HepG2 (cell line): ENCODE data around the gene PIGL. TPM values are rescaled to one million over a fixed set of nuclear protein-coding genes. Genes with fewer than 3 reads are reported as not detected.

ENCODE experiments used
- FOXK2 ChIP-seq: fragments of 450-650 bp; IDR thresholded peaks from 2 replicates; pipeline ENCODE4 v1.6.1; 2016
- HDAC1 ChIP-seq: sonication (generic); formaldehyde crosslinking; IDR thresholded peaks from 2 replicates; pipeline ENCODE4 v1.5.1; 2020; ENCODE audit warnings: mild to moderate bottlenecking, missing genetic modification reagents
- REPIN1 ChIP-seq: sonication (generic); formaldehyde crosslinking; IDR thresholded peaks from 2 replicates; pipeline ENCODE4 v1.8.0; 2022; ENCODE audit warnings: missing genetic modification reagents, low read depth, mild to moderate bottlenecking, borderline replicate concordance
- SKI ChIP-seq: fragments of 450-650 bp; IDR thresholded peaks from one replicate; pipeline ENCODE4 v1.6.1; 2018; ENCODE audit warnings: mild to moderate bottlenecking; ENCODE audit not compliant: partially characterized antibody
- ZNF407 ChIP-seq: sonication (generic); formaldehyde crosslinking; IDR thresholded peaks from one replicate; pipeline ENCODE4 v1.5.1; 2020; ENCODE audit warnings: mild to moderate bottlenecking, missing genetic modification reagents; ENCODE audit errors: not compliant biosample characterization
- ZNF607 ChIP-seq: sonication (generic); formaldehyde crosslinking; IDR thresholded peaks from 2 replicates; pipeline ENCODE4 v1.5.1; 2020; ENCODE audit warnings: missing genetic modification reagents, mild to moderate bottlenecking, borderline replicate concordance
- polyA plus RNA-seq, 8 experiments: library from polyadenylated mRNA; depleted of rRNA in 3 of 8; stranded (reverse) in 7 of 8; unstranded in 1 of 8; fragments of >200 nt; fragmentation: Illumina TruSeq in 4 of 8; extraction: Trizol in 4 of 8; gene quantifications; 2 replicates each; pipeline versions ENCODE4 v1.2.1 to v1.2.3, GENCODE V29; 2011 to 2016; ENCODE audit warnings: low read depth in 4 of 8, missing spikeins in 1 of 8, mixed read lengths in 1 of 8; ENCODE audit not compliant: insufficient read depth in 1 of 8
- total RNA-seq, 5 experiments: library from RNA; depleted of rRNA; stranded (reverse); fragments of >200 nt; fragmentation: Illumina TruSeq; extraction: Trizol; gene quantifications; 2 replicates each; pipeline ENCODE4 v1.2.3, GENCODE V29; 2016; ENCODE audit warnings: low read depth in 1 of 5
- TF ChIP-seq, protein P1 (sequence below): sonication (generic); formaldehyde crosslinking; IDR thresholded peaks from 2 replicates; pipeline ENCODE4 v1.4.0; 2020; ENCODE audit warnings: missing genetic modification reagents
- TF ChIP-seq, protein P2 (sequence below): IDR thresholded peaks from 2 replicates; pipeline ENCODE4 v1.4.0; 2020; ENCODE audit warnings: mild to moderate bottlenecking, missing genetic modification reagents

The PIGL gene
- total and polyA plus RNA-seq, 2 of the 13 experiments (the other 11 are each of a cell fraction or from before 2014, with no cell fraction given), result 28.5 to 63.8 TPM

DNA sequence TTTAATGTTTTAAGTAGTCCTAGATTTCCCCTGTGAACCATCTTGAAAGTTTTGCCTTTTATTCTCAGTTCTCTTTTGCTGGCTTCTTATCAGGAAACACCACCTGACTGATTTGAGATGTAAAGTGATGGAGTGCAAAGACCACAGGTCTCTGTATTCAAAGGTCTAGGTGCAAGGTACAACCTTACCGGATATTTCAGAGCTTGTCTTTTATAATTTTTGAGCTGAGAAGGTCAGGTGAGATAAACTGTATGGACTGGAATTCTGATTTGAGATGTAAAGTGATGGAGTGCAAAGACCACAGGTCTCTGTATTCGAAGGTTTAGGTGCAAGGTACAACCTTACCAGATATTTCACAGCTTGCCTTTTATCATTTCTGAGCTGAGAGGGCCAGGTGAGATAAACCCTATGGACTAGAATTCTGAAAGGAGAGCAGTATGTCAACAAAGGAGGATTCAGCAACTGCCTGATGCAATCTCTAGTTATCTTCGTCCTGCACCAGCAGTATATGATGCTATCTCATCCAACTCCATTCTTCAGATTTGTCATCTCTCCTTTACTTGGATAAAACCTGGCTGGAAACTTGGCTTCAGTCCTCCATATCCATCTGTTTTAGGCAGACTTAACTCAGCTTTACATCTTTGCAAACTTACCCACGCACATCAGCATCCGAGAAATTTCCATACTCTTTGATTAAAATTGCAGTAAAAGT is 72.0 kb downstream of the PIGL start (continued):
- TF ChIP-seq ZNF407 (CRISPR knock-in tag) (no peak), SKI (no peak), REPIN1 (no peak), HDAC1 (CRISPR knock-in tag) (peak; percentile 52; the same call in 1 of the 2 replicates), FOXK2 (peak; percentile 53; the same call in 1 of the 2 replicates), ZNF607 (CRISPR knock-in tag) (no peak)
- TF ChIP-seq, protein P1, sequence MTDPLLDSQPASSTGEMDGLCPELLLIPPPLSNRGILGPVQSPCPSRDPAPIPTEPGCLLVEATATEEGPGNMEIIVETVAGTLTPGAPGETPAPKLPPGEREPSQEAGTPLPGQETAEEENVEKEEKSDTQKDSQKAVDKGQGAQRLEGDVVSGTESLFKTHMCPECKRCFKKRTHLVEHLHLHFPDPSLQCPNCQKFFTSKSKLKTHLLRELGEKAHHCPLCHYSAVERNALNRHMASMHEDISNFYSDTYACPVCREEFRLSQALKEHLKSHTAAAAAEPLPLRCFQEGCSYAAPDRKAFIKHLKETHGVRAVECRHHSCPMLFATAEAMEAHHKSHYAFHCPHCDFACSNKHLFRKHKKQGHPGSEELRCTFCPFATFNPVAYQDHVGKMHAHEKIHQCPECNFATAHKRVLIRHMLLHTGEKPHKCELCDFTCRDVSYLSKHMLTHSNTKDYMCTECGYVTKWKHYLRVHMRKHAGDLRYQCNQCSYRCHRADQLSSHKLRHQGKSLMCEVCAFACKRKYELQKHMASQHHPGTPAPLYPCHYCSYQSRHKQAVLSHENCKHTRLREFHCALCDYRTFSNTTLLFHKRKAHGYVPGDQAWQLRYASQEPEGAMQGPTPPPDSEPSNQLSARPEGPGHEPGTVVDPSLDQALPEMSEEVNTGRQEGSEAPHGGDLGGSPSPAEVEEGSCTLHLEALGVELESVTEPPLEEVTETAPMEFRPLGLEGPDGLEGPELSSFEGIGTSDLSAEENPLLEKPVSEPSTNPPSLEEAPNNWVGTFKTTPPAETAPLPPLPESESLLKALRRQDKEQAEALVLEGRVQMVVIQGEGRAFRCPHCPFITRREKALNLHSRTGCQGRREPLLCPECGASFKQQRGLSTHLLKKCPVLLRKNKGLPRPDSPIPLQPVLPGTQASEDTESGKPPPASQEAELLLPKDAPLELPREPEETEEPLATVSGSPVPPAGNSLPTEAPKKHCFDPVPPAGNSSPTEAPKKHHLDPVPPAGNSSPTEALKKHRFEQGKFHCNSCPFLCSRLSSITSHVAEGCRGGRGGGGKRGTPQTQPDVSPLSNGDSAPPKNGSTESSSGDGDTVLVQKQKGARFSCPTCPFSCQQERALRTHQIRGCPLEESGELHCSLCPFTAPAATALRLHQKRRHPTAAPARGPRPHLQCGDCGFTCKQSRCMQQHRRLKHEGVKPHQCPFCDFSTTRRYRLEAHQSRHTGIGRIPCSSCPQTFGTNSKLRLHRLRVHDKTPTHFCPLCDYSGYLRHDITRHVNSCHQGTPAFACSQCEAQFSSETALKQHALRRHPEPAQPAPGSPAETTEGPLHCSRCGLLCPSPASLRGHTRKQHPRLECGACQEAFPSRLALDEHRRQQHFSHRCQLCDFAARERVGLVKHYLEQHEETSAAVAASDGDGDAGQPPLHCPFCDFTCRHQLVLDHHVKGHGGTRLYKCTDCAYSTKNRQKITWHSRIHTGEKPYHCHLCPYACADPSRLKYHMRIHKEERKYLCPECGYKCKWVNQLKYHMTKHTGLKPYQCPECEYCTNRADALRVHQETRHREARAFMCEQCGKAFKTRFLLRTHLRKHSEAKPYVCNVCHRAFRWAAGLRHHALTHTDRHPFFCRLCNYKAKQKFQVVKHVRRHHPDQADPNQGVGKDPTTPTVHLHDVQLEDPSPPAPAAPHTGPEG, result 0 out of 2 replicates have a peak, but pooled peaks have one; percentile 19
- TF ChIP-seq, protein P2, sequence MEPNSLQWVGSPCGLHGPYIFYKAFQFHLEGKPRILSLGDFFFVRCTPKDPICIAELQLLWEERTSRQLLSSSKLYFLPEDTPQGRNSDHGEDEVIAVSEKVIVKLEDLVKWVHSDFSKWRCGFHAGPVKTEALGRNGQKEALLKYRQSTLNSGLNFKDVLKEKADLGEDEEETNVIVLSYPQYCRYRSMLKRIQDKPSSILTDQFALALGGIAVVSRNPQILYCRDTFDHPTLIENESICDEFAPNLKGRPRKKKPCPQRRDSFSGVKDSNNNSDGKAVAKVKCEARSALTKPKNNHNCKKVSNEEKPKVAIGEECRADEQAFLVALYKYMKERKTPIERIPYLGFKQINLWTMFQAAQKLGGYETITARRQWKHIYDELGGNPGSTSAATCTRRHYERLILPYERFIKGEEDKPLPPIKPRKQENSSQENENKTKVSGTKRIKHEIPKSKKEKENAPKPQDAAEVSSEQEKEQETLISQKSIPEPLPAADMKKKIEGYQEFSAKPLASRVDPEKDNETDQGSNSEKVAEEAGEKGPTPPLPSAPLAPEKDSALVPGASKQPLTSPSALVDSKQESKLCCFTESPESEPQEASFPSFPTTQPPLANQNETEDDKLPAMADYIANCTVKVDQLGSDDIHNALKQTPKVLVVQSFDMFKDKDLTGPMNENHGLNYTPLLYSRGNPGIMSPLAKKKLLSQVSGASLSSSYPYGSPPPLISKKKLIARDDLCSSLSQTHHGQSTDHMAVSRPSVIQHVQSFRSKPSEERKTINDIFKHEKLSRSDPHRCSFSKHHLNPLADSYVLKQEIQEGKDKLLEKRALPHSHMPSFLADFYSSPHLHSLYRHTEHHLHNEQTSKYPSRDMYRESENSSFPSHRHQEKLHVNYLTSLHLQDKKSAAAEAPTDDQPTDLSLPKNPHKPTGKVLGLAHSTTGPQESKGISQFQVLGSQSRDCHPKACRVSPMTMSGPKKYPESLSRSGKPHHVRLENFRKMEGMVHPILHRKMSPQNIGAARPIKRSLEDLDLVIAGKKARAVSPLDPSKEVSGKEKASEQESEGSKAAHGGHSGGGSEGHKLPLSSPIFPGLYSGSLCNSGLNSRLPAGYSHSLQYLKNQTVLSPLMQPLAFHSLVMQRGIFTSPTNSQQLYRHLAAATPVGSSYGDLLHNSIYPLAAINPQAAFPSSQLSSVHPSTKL (CRISPR knock-in tag), result peak; percentile 85
